GM23248 (cell line): Measurements from ENCODE around the gene TECTA.

ENCODE experiments used
- EZH2 ChIP-seq: fragments of 200-600 bp; sonication (generic); IDR thresholded peaks from 2 replicates; pipeline ENCODE4 v1.6.1; 2018; ENCODE audit warnings: antibody characterized with exemption, mild to moderate bottlenecking; ENCODE audit not compliant: insufficient read depth, poor library complexity, severe bottlenecking
- EZH2phosphoT487 ChIP-seq: fragments of 200-600 bp; sonication (generic); IDR thresholded peaks from 2 replicates; pipeline ENCODE4 v1.6.1; 2018; ENCODE audit warnings: antibody characterized with exemption, moderate library complexity, mild to moderate bottlenecking, low read depth; ENCODE audit not compliant: insufficient read depth

DNA sequence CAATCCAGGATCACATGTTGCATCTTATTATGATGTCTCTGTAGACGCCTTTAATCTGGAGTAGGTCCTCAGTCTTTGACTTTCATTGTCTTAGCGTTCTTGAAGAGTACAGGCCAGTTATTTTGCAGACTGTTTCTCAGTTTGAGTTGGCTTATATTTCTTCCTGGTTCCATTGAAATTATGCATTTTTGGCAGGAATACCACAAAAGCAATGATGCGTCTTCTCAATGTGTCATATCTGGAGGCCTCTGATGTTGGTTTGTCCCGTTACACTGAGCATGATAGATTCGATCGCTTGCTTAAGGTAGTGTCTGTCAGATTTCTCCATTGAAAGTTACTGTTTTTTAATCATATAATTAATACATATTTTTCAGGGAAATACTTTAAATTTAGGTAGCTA, 30.6 kb downstream of the TECTA start:
- TF ChIP-seq EZH2phosphoT487 (no peak), EZH2 (no peak)
